Hematopoietic multipotent progenitor cell treated with erythropoietin and hydrocortisone succinate and interleukin-3 and kit ligand, for 4 days (in vitro differentiated cells): ENCODE measurements around the gene KCNT2.
A peak's percentile ranks its signal among the peaks of the same experiment; 100 is the strongest.

Experiments
- DNase-seq: peaks from one replicate; pipeline ENCODE4 v3.0.0-alpha.2; 2015

KCNT2 gene

GRCh38 chr1:196444634-196445033 lies 163.6 kb downstream of the KCNT2 start:
- DNase-seq, result no peak

GRCh38 chr1:196442366-196442765 lies 165.9 kb downstream of the KCNT2 start:
- DNase-seq, result no peak

- no peak for DNase-seq
These were observed 167.5 kb downstream of the KCNT2 start for GRCh38 chr1:196440711-196441110.

- DNase-seq, result no peak
These were observed 169.9 kb downstream of the KCNT2 start for GRCh38 chr1:196438329-196438728.

- no peak for DNase-seq
These were observed 170.6 kb downstream of the KCNT2 start for GRCh38 chr1:196437671-196438070.

- no peak for DNase-seq
These were observed 175.2 kb downstream of the KCNT2 start for GRCh38 chr1:196433000-196433399.

GRCh38 chr1:196427976-196428734 lies 180.1 kb downstream of the KCNT2 start:
- DNase-seq, result no peak

- peak; percentile 2 for DNase-seq
These were observed 182.7 kb downstream of the KCNT2 start for GRCh38 chr1:196425513-196425912.

- no peak for DNase-seq
These were observed 184.6 kb downstream of the KCNT2 start for GRCh38 chr1:196423612-196424011.

GRCh38 chr1:196418772-196419171 lies 189.5 kb downstream of the KCNT2 start:
- no peak for DNase-seq

GRCh38 chr1:196415978-196416377 lies 192.3 kb downstream of the KCNT2 start:
- no peak for DNase-seq

- DNase-seq, result no peak
These were observed 195.9 kb downstream of the KCNT2 start for GRCh38 chr1:196412326-196412725.

- no peak for DNase-seq
These were observed 197.5 kb downstream of the KCNT2 start for GRCh38 chr1:196410768-196411167.

GRCh38 chr1:196409586-196409985 lies 198.7 kb downstream of the KCNT2 start:
- peak; percentile 4 for DNase-seq

- no peak for DNase-seq
These were observed 200.7 kb downstream of the KCNT2 start for GRCh38 chr1:196407358-196408051.

GRCh38 chr1:196405839-196406238 lies 202.4 kb downstream of the KCNT2 start:
- no peak for DNase-seq

- no peak for DNase-seq
These were observed 204.2 kb downstream of the KCNT2 start for GRCh38 chr1:196403803-196404690.

GRCh38 chr1:196401891-196402290 lies 206.3 kb downstream of the KCNT2 start:
- no peak for DNase-seq

GRCh38 chr1:196401452-196401833 lies 206.8 kb downstream of the KCNT2 start:
- no peak for DNase-seq

GRCh38 chr1:196400478-196401451 lies 207.5 kb downstream of the KCNT2 start:
- DNase-seq, result peak; percentile 32

GRCh38 chr1:196399713-196400112 lies 208.5 kb downstream of the KCNT2 start:
- DNase-seq, result no peak

GRCh38 chr1:196393742-196394141 lies 214.5 kb downstream of the KCNT2 start:
- DNase-seq, result no peak
